PC-3 (cell line): ENCODE data around the gene CARF.

Experiments
- EZH2 ChIP-seq: fragments of 300-600 bp; sonication (generic); IDR thresholded peaks from one replicate; pipeline ENCODE4 v1.6.1; 2017; ENCODE audit warnings: antibody characterized with exemption, mild to moderate bottlenecking, low read length; ENCODE audit not compliant: unreplicated experiment
- TF ChIP-seq, protein P1 (sequence below): fragments of 300-600 bp; sonication (generic); conservative IDR thresholded peaks from 2 replicates; pipeline ENCODE4 v1.5.1; 2017; ENCODE audit warnings: antibody characterized with exemption, low read depth, mild to moderate bottlenecking, low read length

DNA sequence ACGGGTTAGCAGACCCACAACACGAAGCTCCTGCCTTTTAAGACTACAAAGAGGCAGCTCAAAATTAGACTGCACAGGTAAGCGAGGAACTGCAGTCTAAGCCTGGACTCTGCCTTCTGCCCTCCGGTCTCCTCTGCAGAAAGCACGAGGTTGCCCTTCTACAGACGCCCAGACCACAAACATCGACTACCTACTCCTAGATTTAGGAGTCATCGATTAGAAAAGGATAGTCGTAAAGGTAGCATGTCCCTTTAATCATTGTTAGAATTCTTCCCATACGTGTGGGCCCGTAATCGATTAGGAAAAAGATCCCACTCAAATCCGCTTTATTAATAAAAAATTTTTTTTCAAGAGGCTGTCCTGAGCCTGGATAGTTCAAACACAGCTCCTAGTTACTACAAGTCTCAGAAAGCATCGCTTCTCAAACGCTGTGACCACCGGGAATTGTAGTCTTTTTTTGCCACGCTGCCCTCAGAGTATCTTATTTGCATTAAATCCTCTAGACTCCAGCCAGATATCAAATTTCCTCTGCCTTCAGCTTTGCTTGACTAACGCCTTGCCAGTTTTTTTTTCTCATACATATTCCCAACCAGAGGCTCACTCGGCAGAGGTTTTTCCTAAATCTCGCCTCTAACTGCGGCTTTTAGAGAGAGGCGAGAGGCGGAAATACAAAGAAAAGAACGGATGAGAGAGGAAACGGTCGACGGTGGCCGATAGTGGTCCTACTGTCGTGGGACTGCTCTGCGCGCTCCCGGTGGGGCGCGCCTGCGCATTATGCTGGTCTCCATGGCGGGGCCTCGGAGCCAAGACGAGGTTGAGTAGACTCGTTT lies at the start of gene CARF, which contains the start of gene WDR12:
- TF ChIP-seq, protein P1, sequence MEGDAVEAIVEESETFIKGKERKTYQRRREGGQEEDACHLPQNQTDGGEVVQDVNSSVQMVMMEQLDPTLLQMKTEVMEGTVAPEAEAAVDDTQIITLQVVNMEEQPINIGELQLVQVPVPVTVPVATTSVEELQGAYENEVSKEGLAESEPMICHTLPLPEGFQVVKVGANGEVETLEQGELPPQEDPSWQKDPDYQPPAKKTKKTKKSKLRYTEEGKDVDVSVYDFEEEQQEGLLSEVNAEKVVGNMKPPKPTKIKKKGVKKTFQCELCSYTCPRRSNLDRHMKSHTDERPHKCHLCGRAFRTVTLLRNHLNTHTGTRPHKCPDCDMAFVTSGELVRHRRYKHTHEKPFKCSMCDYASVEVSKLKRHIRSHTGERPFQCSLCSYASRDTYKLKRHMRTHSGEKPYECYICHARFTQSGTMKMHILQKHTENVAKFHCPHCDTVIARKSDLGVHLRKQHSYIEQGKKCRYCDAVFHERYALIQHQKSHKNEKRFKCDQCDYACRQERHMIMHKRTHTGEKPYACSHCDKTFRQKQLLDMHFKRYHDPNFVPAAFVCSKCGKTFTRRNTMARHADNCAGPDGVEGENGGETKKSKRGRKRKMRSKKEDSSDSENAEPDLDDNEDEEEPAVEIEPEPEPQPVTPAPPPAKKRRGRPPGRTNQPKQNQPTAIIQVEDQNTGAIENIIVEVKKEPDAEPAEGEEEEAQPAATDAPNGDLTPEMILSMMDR = no peak
- no peak for TF ChIP-seq EZH2
